ENCODE data around the gene BUB3.
A peak's percentile ranks its signal among the peaks of the same experiment; 100 is the strongest.

BUB3 gene

GRCh38 chr10:123154092-123154710 lies at the start of gene BUB3:
TSS of gene BUB3 (plus strand) at chr10:123154402. CDS start at chr10:123154918, 516 bp downstream.
- DNase-seq (ENCODE audit: low read depth) = peak; percentile 91

- no peak for DNase-seq (ENCODE audit: low read depth)
Measured at GRCh38 chr10:123109466-123109865, 44.7 kb upstream of the BUB3 start.

- no peak for DNase-seq (ENCODE audit: low read depth)
Measured at GRCh38 chr10:123117644-123118417, 36.4 kb upstream of the BUB3 start.

GRCh38 chr10:123119081-123119480 lies 35.1 kb upstream of the BUB3 start:
- no peak for DNase-seq (ENCODE audit: low read depth)

GRCh38 chr10:123126246-123126645 lies 28.0 kb upstream of the BUB3 start:
- DNase-seq (ENCODE audit: low read depth) = no peak

- DNase-seq (ENCODE audit: low read depth) = no peak
Measured at GRCh38 chr10:123129618-123130271, 24.5 kb upstream of the BUB3 start.

- DNase-seq (ENCODE audit: low read depth) = peak; percentile 74
Measured at GRCh38 chr10:123132576-123133477, 21.4 kb upstream of the BUB3 start.

- DNase-seq (ENCODE audit: low read depth) = no peak
Measured at GRCh38 chr10:123133541-123134342, 20.5 kb upstream of the BUB3 start.

- no peak for DNase-seq (ENCODE audit: low read depth)
Measured at GRCh38 chr10:123134343-123134914, 19.8 kb upstream of the BUB3 start.

- DNase-seq (ENCODE audit: low read depth) = no peak
Measured at GRCh38 chr10:123134915-123135414, 19.2 kb upstream of the BUB3 start.

GRCh38 chr10:123135415-123136141 lies 18.6 kb upstream of the BUB3 start, which contains the start of gene HMX3:
TSS of gene HMX3 (plus strand) at chr10:123135970. CDS start at chr10:123136051, 81 bp downstream.
- no peak for DNase-seq (ENCODE audit: low read depth)

GRCh38 chr10:123136221-123136805 lies 17.9 kb upstream of the BUB3 start:
- DNase-seq (ENCODE audit: low read depth) = no peak

- DNase-seq (ENCODE audit: low read depth) = no peak
Measured at GRCh38 chr10:123136806-123137642, 17.2 kb upstream of the BUB3 start.

- DNase-seq (ENCODE audit: low read depth) = no peak
Measured at GRCh38 chr10:123139165-123139520, 15.1 kb upstream of the BUB3 start.

GRCh38 chr10:123139521-123140163 lies 14.6 kb upstream of the BUB3 start:
- DNase-seq (ENCODE audit: low read depth) = no peak

- DNase-seq (ENCODE audit: low read depth) = no peak
Measured at GRCh38 chr10:123140164-123140982, 13.8 kb upstream of the BUB3 start.

- no peak for DNase-seq (ENCODE audit: low read depth)
Measured at GRCh38 chr10:123140983-123141390, 13.2 kb upstream of the BUB3 start.
